Right hindlimb (tissue), 1 donor: ENCODE measurements around the gene TLCD1.
A peak's percentile ranks its signal among the peaks of the same experiment; 100 is the strongest.
"Not testable (repeated sequence)": the region's sequence is repeated elsewhere in the genome, so short reads cannot be mapped to it uniquely, and the experiment has no call there.

Experiments used
- DNase-seq: peaks from one replicate; pipeline ENCODE4 v3.0.0-alpha.2; 2018

TLCD1 gene

DNA sequence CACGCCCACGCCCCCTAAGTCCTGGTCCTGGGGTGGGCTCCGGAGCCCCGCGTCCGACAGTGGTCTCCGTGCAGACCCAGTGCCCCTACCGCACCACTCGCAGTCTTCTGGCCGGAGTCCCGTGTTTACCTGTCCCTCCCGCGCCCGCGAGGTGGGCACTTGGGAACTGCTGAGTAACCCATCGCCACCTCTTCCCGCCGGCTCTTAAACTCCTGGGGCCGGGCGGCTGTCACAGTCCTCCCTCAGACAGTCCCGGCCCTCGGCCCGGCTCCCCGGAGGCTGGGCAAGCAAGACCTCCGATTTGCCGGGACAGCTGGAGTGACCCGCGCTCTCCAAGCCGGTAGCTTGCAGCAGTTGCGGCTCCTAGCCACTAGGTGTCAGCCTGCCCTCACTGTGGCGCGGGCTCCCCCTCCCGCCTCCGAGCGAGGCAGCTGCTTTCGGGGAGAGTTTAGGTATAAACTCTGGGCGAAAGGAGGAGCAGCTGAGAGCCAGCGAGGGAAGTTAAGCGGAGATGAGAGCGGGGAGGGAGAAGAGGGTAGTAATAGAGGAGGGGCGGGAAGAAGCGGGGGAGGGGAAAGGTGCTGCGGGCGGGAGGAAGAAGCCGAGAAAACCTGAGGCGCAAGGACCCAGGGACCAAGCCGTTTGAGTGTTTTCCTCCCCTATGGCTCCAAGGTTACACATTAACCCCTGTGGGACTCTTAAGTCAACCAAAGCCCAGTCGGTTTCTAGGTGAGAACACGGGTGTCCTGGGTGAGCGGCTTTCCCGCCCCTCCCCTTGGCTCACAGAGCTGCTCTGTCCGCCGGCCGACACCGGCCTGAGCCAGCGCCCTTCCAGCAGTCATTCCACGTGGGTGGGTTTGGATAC, 826 bp upstream of the TLCD1 start:
- peak; percentile 97 for DNase-seq

- no peak for DNase-seq
These were observed 290 bp downstream of the TLCD1 start for GRCh38 chr17:28725660-28726225.

GRCh38 chr17:28725166-28725659, 820 bp downstream of the TLCD1 start:
- DNase-seq: peak; percentile 40

- DNase-seq: no peak
These were observed 1.4 kb downstream of the TLCD1 start for GRCh38 chr17:28724500-28725165.

GRCh38 chr17:28723836-28724499, 2.1 kb downstream of the TLCD1 start:
- DNase-seq: not testable (repeated sequence)

- DNase-seq: no peak
These were observed 2.7 kb downstream of the TLCD1 start for GRCh38 chr17:28723159-28723835.

GRCh38 chr17:28722417-28723158, 3.4 kb downstream of the TLCD1 start:
- no peak for DNase-seq

- DNase-seq: not testable (repeated sequence)
These were observed 5.1 kb downstream of the TLCD1 start for GRCh38 chr17:28720997-28721329.

GRCh38 chr17:28720247-28720996, 5.6 kb downstream of the TLCD1 start:
- no peak for DNase-seq

DNA sequence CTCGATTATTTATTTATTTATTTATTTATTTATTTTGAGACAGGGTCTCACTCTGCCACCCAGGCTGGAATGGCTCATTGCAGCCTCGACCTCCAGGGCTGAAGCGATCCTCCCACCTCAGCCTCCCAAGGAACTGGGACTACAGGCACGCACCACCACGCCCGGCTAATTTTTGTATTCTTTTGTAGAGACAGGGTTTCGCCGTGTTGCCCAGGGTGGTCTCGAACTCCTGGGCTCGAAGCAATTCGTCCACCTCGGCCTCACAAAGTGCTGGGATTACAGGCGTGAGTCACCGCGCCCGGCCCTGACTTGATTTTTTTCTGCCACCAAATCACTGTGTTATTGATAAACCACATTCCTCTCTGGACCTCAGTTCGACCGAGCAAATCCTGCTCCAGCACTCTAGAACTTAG, 7.0 kb downstream of the TLCD1 start:
- DNase-seq: no peak

- DNase-seq: no peak
These were observed 7.6 kb downstream of the TLCD1 start for GRCh38 chr17:28718333-28719020.

DNA sequence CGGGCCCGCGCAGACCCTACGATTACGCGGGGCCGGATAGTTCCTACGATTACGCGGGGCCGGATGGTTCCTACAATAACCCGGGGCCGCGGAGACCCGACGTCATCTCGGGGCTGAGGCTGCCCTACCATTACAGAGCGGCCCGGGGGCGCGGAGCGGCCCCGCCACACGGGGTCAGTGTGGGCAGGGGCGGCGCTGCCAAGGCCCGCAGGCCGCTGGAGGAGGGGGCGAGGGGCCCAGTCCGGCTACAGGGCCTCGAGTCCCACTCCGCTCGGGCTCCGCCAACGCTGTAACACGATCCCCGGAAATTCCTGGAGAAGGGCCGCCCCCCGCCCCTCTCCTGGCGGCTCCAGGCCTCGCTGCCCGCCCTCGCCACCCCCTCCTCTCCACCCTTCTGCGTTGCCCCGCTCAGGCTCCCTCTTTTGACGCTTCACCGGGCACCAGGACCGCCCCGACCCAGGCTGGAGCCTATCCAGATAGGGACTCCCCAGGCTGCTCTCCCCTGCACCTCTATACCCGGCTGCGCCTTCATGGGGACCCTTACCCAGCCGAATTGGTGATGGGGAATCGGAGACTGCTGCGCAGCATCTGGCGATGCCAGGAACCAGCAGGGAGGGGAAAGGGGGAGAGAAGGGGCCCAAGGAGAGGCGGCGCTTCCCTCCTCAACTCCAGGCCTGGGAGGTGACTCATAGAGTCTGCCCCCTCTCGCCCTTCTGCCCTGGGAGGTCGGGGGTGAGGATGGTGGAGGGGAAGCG, 8.3 kb downstream of the TLCD1 start, which contains the start of gene RAB34:
Gene RAB34, minus strand, starts transcription at position 291 of the 755 bp plus-strand sequence. CDS start 602 bp downstream, outside the sequence.
- DNase-seq: peak; percentile 96

GRCh38 chr17:28716740-28717577, 9.1 kb downstream of the TLCD1 start:
- DNase-seq: peak; percentile 80

- DNase-seq: no peak
These were observed 10.8 kb downstream of the TLCD1 start for GRCh38 chr17:28715217-28715616.

GRCh38 chr17:28714281-28714680, 11.8 kb downstream of the TLCD1 start:
- no peak for DNase-seq

GRCh38 chr17:28712705-28713415, 13.2 kb downstream of the TLCD1 start:
- DNase-seq: no peak

- peak; percentile 67 for DNase-seq
These were observed 13.9 kb downstream of the TLCD1 start for GRCh38 chr17:28712032-28712704.

DNA sequence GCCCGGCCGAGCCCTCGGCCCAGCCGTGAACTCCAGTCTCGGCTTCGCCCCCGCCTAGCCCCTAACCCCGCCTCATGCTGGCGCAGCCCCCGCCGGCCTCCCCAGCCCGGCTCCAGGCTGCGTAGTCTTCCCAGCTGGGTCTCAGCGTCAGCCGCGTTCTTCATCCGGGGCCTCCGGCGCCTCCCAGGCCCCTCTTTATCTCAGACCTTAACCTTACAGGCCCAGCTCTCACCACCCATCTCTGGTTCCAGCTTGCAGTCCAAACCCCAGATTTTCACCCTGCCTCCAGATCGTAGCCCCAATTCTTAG, 14.4 kb downstream of the TLCD1 start, which contains the start of gene PROCA1:
Gene PROCA1, minus strand, starts transcription at position 166 of the 309 bp plus-strand sequence. CDS start 228 bp downstream, outside the sequence.
- no peak for DNase-seq
